HG03442 (cell line): ENCODE data around the gene CLK4.

Experiments used
- ATAC-seq: cut with Tn5 transposase; IDR thresholded peaks from one replicate; pipeline ENCODE4 v1.9.1; 2021; ENCODE audit warnings: mild to moderate bottlenecking, moderate library complexity; ENCODE audit not compliant: unreplicated experiment

The CLK4 gene

DNA sequence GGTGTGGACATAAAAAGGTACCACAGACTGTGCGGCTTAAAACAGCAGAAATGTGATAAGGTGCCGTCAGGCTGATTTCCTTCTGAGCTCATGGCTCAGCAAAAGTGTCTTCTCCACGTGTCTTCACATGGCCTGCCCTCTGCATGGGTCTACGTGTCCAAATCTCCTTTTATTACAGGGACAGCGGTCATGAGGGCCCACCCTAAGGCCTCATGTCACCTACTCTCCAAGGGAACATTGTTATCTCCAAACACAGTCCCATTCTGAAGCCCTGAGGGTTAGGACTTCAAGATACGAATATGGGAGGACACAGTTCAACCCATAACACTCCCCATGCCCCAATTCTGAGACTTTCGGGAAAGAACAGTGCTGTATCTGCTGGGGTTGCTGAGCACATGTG, 71.8 kb downstream of the CLK4 start:
- no peak for ATAC-seq

DNA sequence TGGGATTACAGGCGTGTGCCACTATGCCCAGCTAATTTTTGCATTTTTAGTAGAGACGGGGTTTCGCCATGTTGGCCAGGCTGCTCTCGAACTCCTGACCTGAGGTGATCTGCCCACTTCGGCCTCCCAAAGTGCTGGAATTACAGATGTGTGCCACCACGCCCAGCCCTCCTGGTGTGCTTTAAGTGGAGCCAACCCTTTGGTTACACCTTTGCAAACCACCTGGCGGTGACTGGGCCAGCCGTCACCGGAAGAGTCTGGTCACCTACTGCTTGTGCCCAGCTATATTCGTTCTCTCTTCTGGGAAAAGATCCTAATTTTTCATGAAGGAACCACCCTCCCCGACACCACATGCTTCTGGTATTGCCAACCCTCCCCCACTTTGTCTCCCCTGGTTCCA, 72.5 kb downstream of the CLK4 start:
- ATAC-seq, result no peak

DNA sequence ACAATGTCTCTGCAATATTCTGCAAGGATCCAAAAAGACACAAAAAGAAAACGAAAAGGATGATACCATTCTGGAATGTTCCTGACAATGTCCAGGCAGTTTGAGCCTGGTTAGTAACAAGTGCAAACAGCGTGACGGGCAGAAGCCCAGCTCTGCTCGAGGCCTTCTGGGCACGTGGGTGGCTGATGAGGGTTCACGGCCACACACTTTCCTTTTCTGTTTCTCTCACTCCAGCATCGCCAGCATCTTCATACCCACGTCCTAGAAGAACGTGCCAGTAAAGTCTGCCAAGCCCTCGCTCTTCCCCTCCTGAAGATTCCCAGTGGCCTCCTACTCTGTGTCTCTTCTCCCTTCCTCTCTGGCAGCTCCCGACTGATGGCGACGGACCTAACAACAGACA, 73.3 kb downstream of the CLK4 start:
- no peak for ATAC-seq
